Prostate gland (tissue), 2 donors: ENCODE results near the gene ZNF213. TPM values are rescaled to one million over a fixed set of nuclear protein-coding genes. Genes with fewer than 3 reads are reported as not detected.

ENCODE experiments used
- DNase-seq: peaks from one replicate; pipeline ENCODE4 v3.0.0-alpha.2; 2019; ENCODE audit warnings: low spot score
- H3K27ac ChIP-seq, 2 donors: fragments of 200-600 bp; sonication (generic); 2 replicates each; pipeline ENCODE4 v1.5.1; 2017 to 2019
- H3K27me3 ChIP-seq: fragments of 200-600 bp; sonication (generic); replicated peaks from 2 replicates; pipeline ENCODE4 v1.5.1; 2019; ENCODE audit not compliant: insufficient read depth
- H3K36me3 ChIP-seq, 2 donors: fragments of 200-600 bp; sonication (generic); 1 replicate in 1 of 2; 2 replicates in 1 of 2; pipeline versions ENCODE4 v1.5.1 to v1.8.1; 2017 to 2019
- H3K4me1 ChIP-seq: fragments of 200-600 bp; sonication (generic); replicated peaks from 2 replicates; pipeline ENCODE4 v1.5.1; 2019
- H3K4me3 ChIP-seq, 2 donors: fragments of 200-600 bp; sonication (generic); 2 replicates each; pipeline ENCODE4 v1.5.1; 2017 to 2019
- H3K9me3 ChIP-seq: fragments of 200-600 bp; sonication (generic); 2 replicates; pipeline ENCODE4 v1.5.1; 2017
- CTCF ChIP-seq, 4 experiments: fragments of 200-600 bp in 2 of 4; fragments of 450-650 bp in 2 of 4; sonication (generic) in 2 of 4; IDR thresholded peaks; 1 replicate in 3 of 4; 2 replicates in 1 of 4; pipeline ENCODE4 v1.5.1; 2016 to 2019; ENCODE audit warnings: antibody characterized with exemption in 4 of 4, mild to moderate bottlenecking in 2 of 4, moderate library complexity in 2 of 4
- POLR2A ChIP-seq: fragments of 450-650 bp; IDR thresholded peaks from one replicate; pipeline ENCODE4 v1.6.1; 2016; ENCODE audit warnings: antibody characterized with exemption, mild to moderate bottlenecking
- POLR2AphosphoS5 ChIP-seq: sonication (generic); formaldehyde crosslinking; IDR thresholded peaks from one replicate; pipeline ENCODE4 v1.6.1; 2017; ENCODE audit warnings: antibody characterized with exemption
- WGBS: methylation state at CpG from one replicate; pipeline ENCODE4 v1.1.5; 2018; 5-methylcytosine and 5-hydroxymethylcytosine counted together
- intact Hi-C: fragments of 100-400 bp; cut with DNase I; formaldehyde crosslinking; loops from one replicate; pipeline ENCODE4 v1.14.2; 2022
- total RNA-seq, 2 donors: library from RNA; depleted of rRNA; stranded (reverse); fragments of >200 nt; gene quantifications; one replicate each; pipeline ENCODE4 v1.1.0, GENCODE V29; 2016

The ZNF213 gene
- total RNA-seq, 2 donors from 2014 or later = 18.4 to 28.1 TPM

GRCh38 chr16:3092501-3092941, 42.3 kb upstream of the ZNF213 start:
- intact Hi-C loops = no loop called here
- TF ChIP-seq POLR2A = no peak
- TF ChIP-seq POLR2AphosphoS5 = no peak
- no peak for TF ChIP-seq CTCF (IDR thresholded peaks at IDR 0.05)

GRCh38 chr16:3094289-3095027, 40.4 kb upstream of the ZNF213 start:
- no peak overlapping the region for H3K27ac ChIP-seq
- H3K27me3 ChIP-seq = no peaks in the 10 kb centered on the region
- no peaks in the 10 kb centered on the region for H3K9me3 ChIP-seq
- intact Hi-C loops = no loop called here
- H3K4me3 ChIP-seq = no peak overlapping the region
- no peaks in the 10 kb centered on the region for H3K4me1 ChIP-seq
- WGBS = 93% methylated on average over 22 of the region's 22 CpGs
- no peak for DNase-seq
- TF ChIP-seq POLR2AphosphoS5 (no peak), CTCF (IDR thresholded peaks at IDR 0.05) (peak in 3 of 4 experiments; percentile 13 to 19 (median 14)), POLR2A (no peak)
- no peaks in the 10 kb centered on the region for H3K36me3 ChIP-seq

More at GRCh38 chr16:3092501-3092941, 42.3 kb upstream of the ZNF213 start:
- no peaks in the 10 kb centered on the region for H3K27me3 ChIP-seq
- H3K4me3 ChIP-seq = no peak overlapping the region
- no peak for DNase-seq
- no peaks in the 10 kb centered on the region for H3K36me3 ChIP-seq
- H3K27ac ChIP-seq = no peak overlapping the region
- H3K4me1 ChIP-seq = no peaks in the 10 kb centered on the region
- no peaks in the 10 kb centered on the region for H3K9me3 ChIP-seq
- 66% methylated on average over 20 of the region's 20 CpGs for WGBS

- no peak for TF ChIP-seq POLR2AphosphoS5
- no peak for TF ChIP-seq POLR2A
- no peak for TF ChIP-seq CTCF (IDR thresholded peaks at IDR 0.05)
- WGBS = 60% methylated on average over 4 of the region's 4 CpGs
- intact Hi-C loops = no loop called here
- Histone ChIP-seq H3K4me3 (no peak overlapping the region), H3K27ac (no peak overlapping the region), H3K27me3 (no peaks in the 10 kb centered on the region), H3K36me3 (no peaks in the 10 kb centered on the region), H3K4me1 (no peaks in the 10 kb centered on the region), H3K9me3 (no peaks in the 10 kb centered on the region)
- no peak for DNase-seq
Observed at GRCh38 chr16:3095869-3096268, 39.0 kb upstream of the ZNF213 start.

- 90% methylated on average over 6 of the region's 6 CpGs for WGBS
- intact Hi-C loops = no loop called here
Observed at GRCh38 chr16:3096362-3096761, 38.5 kb upstream of the ZNF213 start.

More at GRCh38 chr16:3096362-3096761, 38.5 kb upstream of the ZNF213 start:
- DNase-seq = no peak
- H3K4me3 ChIP-seq = no peak overlapping the region
- H3K27ac ChIP-seq = no peak overlapping the region
- no peaks in the 10 kb centered on the region for H3K27me3 ChIP-seq
- TF ChIP-seq CTCF (IDR thresholded peaks at IDR 0.05) (no peak), POLR2A (no peak), POLR2AphosphoS5 (no peak)
- H3K9me3 ChIP-seq = no peaks in the 10 kb centered on the region
- H3K36me3 ChIP-seq = no peaks in the 10 kb centered on the region
- H3K4me1 ChIP-seq = no peaks in the 10 kb centered on the region
